Liver (tissue), 9 donors: ENCODE results near the gene TSC22D3. TPM values are rescaled to one million over a fixed set of nuclear protein-coding genes. Genes with fewer than 3 reads are reported as not detected.

ENCODE experiments used
- DNase-seq: peaks from one replicate; pipeline ENCODE4 v3.0.0-alpha.2; 2017; ENCODE audit warnings: low spot score
- H3K27ac ChIP-seq, 2 donors: one replicate each; pipeline ENCODE4 v1.7.0; 2013; ENCODE audit warnings: inconsistent platforms in 2 of 2, low read length in 2 of 2, control low read depth in 1 of 2, low read depth in 1 of 2, mild to moderate bottlenecking in 1 of 2
- H3K27me3 ChIP-seq, 4 donors: one replicate each; pipeline versions ENCODE4 v1.6.1 to v1.7.0; 2013; ENCODE audit warnings: low read length in 3 of 4, inconsistent platforms in 1 of 4, mild to moderate bottlenecking in 1 of 4, moderate library complexity in 1 of 4; ENCODE audit not compliant: control insufficient read depth in 4 of 4, insufficient read depth in 4 of 4
- H3K36me3 ChIP-seq, 4 donors: one replicate each; pipeline versions ENCODE4 v1.6.1 to v1.7.0; 2013; ENCODE audit warnings: low read length in 3 of 4, mild to moderate bottlenecking in 3 of 4, low read depth in 1 of 4, moderate library complexity in 1 of 4; ENCODE audit not compliant: control insufficient read depth in 4 of 4, insufficient read depth in 3 of 4
- H3K4me1 ChIP-seq, 4 donors: one replicate each; pipeline versions ENCODE4 v1.6.1 to v1.7.0; 2013; ENCODE audit warnings: low read length in 3 of 4, mild to moderate bottlenecking in 3 of 4, moderate library complexity in 1 of 4; ENCODE audit not compliant: control insufficient read depth in 4 of 4, insufficient read depth in 4 of 4
- H3K4me3 ChIP-seq, 3 donors: one replicate each; pipeline versions ENCODE4 v1.6.1 to v1.7.0; 2013; ENCODE audit warnings: low read length in 3 of 3, control low read depth in 1 of 3, low read depth in 1 of 3, mild to moderate bottlenecking in 1 of 3
- H3K9ac ChIP-seq, 2 donors: one replicate each; pipeline ENCODE4 v1.7.0; 2013; ENCODE audit warnings: low read length in 2 of 2, mild to moderate bottlenecking in 2 of 2, moderate library complexity in 2 of 2, control low read depth in 1 of 2, low read depth in 1 of 2
- H3K9me3 ChIP-seq, 4 donors: one replicate each; pipeline versions ENCODE4 v1.6.1 to v1.7.0; 2013; ENCODE audit warnings: low read length in 3 of 4; ENCODE audit not compliant: control insufficient read depth in 4 of 4
- ATF3 ChIP-seq: IDR thresholded peaks from 2 replicates; pipeline ENCODE4 v1.6.1; 2016; ENCODE audit warnings: antibody characterized with exemption
- CTCF ChIP-seq: fragments of 150-350 bp; IDR thresholded peaks from 2 replicates; pipeline ENCODE4 v1.5.1; 2017; ENCODE audit warnings: improper control_type of control experiment, low read depth, low read length; ENCODE audit not compliant: missing input control
- EGR1 ChIP-seq, 2 donors: IDR thresholded peaks; 2 replicates each; pipeline ENCODE4 v1.6.1; 2016 to 2018; ENCODE audit warnings: antibody characterized with exemption in 2 of 2, low read depth in 2 of 2
- FOXA1 ChIP-seq: IDR thresholded peaks from 2 replicates; pipeline ENCODE4 v1.6.1; 2016; ENCODE audit warnings: antibody characterized with exemption
- GABPA ChIP-seq, 2 donors: IDR thresholded peaks in 1 of 2; conservative IDR thresholded peaks in 1 of 2; 2 replicates each; pipeline ENCODE4 v1.6.1; 2016; ENCODE audit warnings: antibody characterized with exemption in 2 of 2, mild to moderate bottlenecking in 1 of 2, moderate library complexity in 1 of 2
- HNF4A ChIP-seq, 2 donors: conservative IDR thresholded peaks; 2 replicates each; pipeline ENCODE4 v1.6.1; 2016; ENCODE audit warnings: antibody characterized with exemption in 2 of 2, mild to moderate bottlenecking in 2 of 2
- HNF4G ChIP-seq: IDR thresholded peaks from 2 replicates; pipeline ENCODE4 v1.6.1; 2016; ENCODE audit warnings: antibody characterized with exemption
- JUND ChIP-seq, 2 donors: IDR thresholded peaks; 2 replicates each; pipeline ENCODE4 v1.6.1; 2016; ENCODE audit warnings: antibody characterized with exemption in 2 of 2
- MAX ChIP-seq: IDR thresholded peaks from 2 replicates; pipeline ENCODE4 v1.6.1; 2016; ENCODE audit warnings: antibody characterized with exemption
- NR2F2 ChIP-seq: IDR thresholded peaks from 2 replicates; pipeline ENCODE4 v1.6.1; 2016; ENCODE audit warnings: antibody characterized with exemption
- REST ChIP-seq: IDR thresholded peaks from 2 replicates; pipeline ENCODE4 v1.6.1; 2016; ENCODE audit warnings: antibody characterized with exemption, mild to moderate bottlenecking
- SP1 ChIP-seq: IDR thresholded peaks from 2 replicates; pipeline ENCODE4 v1.6.1; 2018; ENCODE audit warnings: antibody characterized with exemption, mild to moderate bottlenecking
- TAF1 ChIP-seq: conservative IDR thresholded peaks from 2 replicates; pipeline ENCODE4 v1.6.1; 2016; ENCODE audit warnings: antibody characterized with exemption, mild to moderate bottlenecking
- ZBTB33 ChIP-seq: IDR thresholded peaks from 2 replicates; pipeline ENCODE4 v1.6.1; 2016; ENCODE audit warnings: antibody characterized with exemption
- WGBS: extraction: QIAGEN DNeasy Blood & Tissue Kit; methylation state at CpG from one replicate; pipeline ENCODE4 v1.1.7; 2013; 5-methylcytosine and 5-hydroxymethylcytosine counted together
- polyA plus RNA-seq, 2 donors: library from polyadenylated mRNA; stranded (reverse) in 1 of 2; unstranded in 1 of 2; fragments of 200-250 nt in 1 of 2; fragments of >200 nt in 1 of 2; fragmentation: Nextera tagmentation in 1 of 2; extraction: Ambion mirVana in 1 of 2; gene quantifications; one replicate each; pipeline versions ENCODE4 v1.2.1 to v1.2.3, GENCODE V29; 2013 to 2015
- total RNA-seq, 2 donors: library from RNA; depleted of rRNA; stranded (reverse); fragments of >200 nt; gene quantifications; one replicate each; pipeline ENCODE4 v1.2.3, GENCODE V29; 2014
- donor health status: healthy.
- donor health status: healthy.
- donor health status: healthy.
- donor health status: healthy.
- donor health status: healthy.

Gene TSC22D3
- total and polyA plus RNA-seq, 4 donors, result 10.5 to 128 (median 48.1) TPM

- no peak overlapping the region for H3K9ac ChIP-seq
- H3K27me3 ChIP-seq, result no peaks in the 10 kb centered on the region
- TF ChIP-seq EGR1 (IDR thresholded peaks at IDR 0.05; ENCODE audit: low read depth in 2 of 2), result no peak
- TF ChIP-seq MAX, result no peak
- no peak for TF ChIP-seq JUND (IDR thresholded peaks at IDR 0.05)
- no peak for TF ChIP-seq NR2F2
- TF ChIP-seq TAF1, result no peak
- TF ChIP-seq HNF4A (conservative IDR thresholded peaks at IDR 0.05), result no peak
- no peak for TF ChIP-seq REST
- no peak for TF ChIP-seq SP1
- no peak for TF ChIP-seq ZBTB33
- no peak for TF ChIP-seq HNF4G
- TF ChIP-seq FOXA1, result no peak
- no peak for TF ChIP-seq CTCF
- TF ChIP-seq GABPA (IDR thresholded peaks at IDR 0.05 in 1 of 2, conservative IDR thresholded peaks at IDR 0.05 in 1 of 2), result no peak
- no peak for TF ChIP-seq ATF3
- peaks cover 4 to 24% (median 10%) of the 10 kb centered on the region in 4 donors for H3K4me1 ChIP-seq
- H3K27ac ChIP-seq, result no peak overlapping the region
- no peaks in the 10 kb centered on the region for H3K36me3 ChIP-seq
- H3K4me3 ChIP-seq, result no peak overlapping the region
- no peak for DNase-seq
- 82% methylated on average over 7 of the region's 7 CpGs for WGBS
- no peaks in the 10 kb centered on the region for H3K9me3 ChIP-seq
These were observed 24.6 kb downstream of the TSC22D3 start for GRCh38 chrX:107750861-107751445.

GRCh38 chrX:107750263-107750662 lies 25.3 kb downstream of the TSC22D3 start:
- no peak for TF ChIP-seq MAX
- Histone ChIP-seq H3K36me3 (no peaks in the 10 kb centered on the region), H3K4me1 (peaks cover 6 to 22% (median 8%) of the 10 kb centered on the region in 4 donors), H3K27me3 (no peaks in the 10 kb centered on the region), H3K27ac (no peak overlapping the region), H3K4me3 (no peak overlapping the region), H3K9me3 (no peaks in the 10 kb centered on the region), H3K9ac (no peak overlapping the region)
- 97% methylated on average over 6 of the region's 6 CpGs for WGBS
- DNase-seq, result no peak
